GM12873 (cell line): Measurements from ENCODE around the gene STARD3.

Experiments
- CTCF ChIP-seq: IDR thresholded peaks from 2 replicates; pipeline ENCODE4 v1.5.1; 2012; ENCODE audit warnings: low read depth, mild to moderate bottlenecking, moderate library complexity, low read length, control low read depth; ENCODE audit not compliant: insufficient read depth; ENCODE audit errors: missing control alignments

Gene STARD3

GRCh38 chr17:39661744-39662541, 25.0 kb downstream of the STARD3 start:
- no peak for TF ChIP-seq CTCF

- no peak for TF ChIP-seq CTCF
Observed at GRCh38 chr17:39662551-39663339, 25.8 kb downstream of the STARD3 start.

GRCh38 chr17:39663340-39663687, 26.4 kb downstream of the STARD3 start:
- no peak for TF ChIP-seq CTCF

- TF ChIP-seq CTCF = no peak
Observed at GRCh38 chr17:39663688-39664580, 27.0 kb downstream of the STARD3 start.

GRCh38 chr17:39664581-39665561, 27.9 kb downstream of the STARD3 start, which contains the start of gene TCAP:
Gene TCAP (plus strand): TSS chr17:39665349. CDS start chr17:39665360, 11 bp downstream.
- TF ChIP-seq CTCF = no peak

GRCh38 chr17:39665642-39666224, 28.8 kb downstream of the STARD3 start:
- TF ChIP-seq CTCF = peak; percentile 10
